Hepatocyte (in vitro differentiated cells): ENCODE data around the gene CMTM5.

Source experiments
- EZH2 ChIP-seq: fragments of 200-600 bp; sonication (generic); IDR thresholded peaks from 2 replicates; pipeline ENCODE4 v1.6.1; 2016; ENCODE audit warnings: antibody characterized with exemption, mild to moderate bottlenecking, borderline replicate concordance
- EZH2phosphoT487 ChIP-seq: fragments of 200-600 bp; sonication (generic); IDR thresholded peaks from one replicate; pipeline ENCODE4 v1.6.1; 2018; ENCODE audit warnings: antibody characterized with exemption, mild to moderate bottlenecking, low read depth, moderate library complexity; ENCODE audit not compliant: unreplicated experiment, severe bottlenecking
- TF ChIP-seq, protein P1 (sequence below): fragments of 200-600 bp; sonication (generic); IDR thresholded peaks from 2 replicates; pipeline ENCODE4 v1.5.1; 2016; ENCODE audit warnings: antibody characterized with exemption, mild to moderate bottlenecking; ENCODE audit not compliant: poor library complexity

DNA sequence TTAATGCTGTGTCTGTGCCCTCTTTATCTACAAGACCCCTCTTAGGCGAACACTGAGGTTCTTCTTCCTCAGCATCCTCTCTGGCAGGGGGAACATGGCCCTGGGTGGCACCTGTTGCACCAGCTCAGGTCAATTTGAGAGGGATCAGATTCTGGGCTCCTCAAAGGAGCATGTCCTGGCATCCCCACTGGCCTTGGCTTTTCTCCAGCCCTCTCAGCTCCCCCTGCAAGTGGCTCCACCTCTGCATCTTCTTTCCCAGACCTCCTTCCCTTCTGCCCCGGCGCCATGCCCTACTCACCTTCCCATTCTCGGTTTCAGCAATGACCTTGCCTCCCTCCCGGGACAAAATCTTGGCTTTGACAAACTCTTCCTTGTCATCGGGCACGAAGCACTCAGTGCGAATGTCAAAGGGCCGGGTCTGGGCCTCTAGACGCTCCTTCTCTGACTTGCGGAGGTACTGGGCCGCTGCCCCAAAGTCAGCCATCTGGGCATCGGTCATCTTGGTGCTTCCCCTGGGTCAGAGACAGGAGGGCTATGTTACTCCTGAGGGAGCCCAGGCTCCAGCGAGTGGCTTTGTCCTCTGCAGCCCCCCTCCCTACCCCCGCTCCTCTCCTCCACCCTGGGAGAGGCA, 30.0 kb downstream of the CMTM5 start:
- TF ChIP-seq EZH2 (no peak), EZH2phosphoT487 (no peak)
- TF ChIP-seq, protein P1, sequence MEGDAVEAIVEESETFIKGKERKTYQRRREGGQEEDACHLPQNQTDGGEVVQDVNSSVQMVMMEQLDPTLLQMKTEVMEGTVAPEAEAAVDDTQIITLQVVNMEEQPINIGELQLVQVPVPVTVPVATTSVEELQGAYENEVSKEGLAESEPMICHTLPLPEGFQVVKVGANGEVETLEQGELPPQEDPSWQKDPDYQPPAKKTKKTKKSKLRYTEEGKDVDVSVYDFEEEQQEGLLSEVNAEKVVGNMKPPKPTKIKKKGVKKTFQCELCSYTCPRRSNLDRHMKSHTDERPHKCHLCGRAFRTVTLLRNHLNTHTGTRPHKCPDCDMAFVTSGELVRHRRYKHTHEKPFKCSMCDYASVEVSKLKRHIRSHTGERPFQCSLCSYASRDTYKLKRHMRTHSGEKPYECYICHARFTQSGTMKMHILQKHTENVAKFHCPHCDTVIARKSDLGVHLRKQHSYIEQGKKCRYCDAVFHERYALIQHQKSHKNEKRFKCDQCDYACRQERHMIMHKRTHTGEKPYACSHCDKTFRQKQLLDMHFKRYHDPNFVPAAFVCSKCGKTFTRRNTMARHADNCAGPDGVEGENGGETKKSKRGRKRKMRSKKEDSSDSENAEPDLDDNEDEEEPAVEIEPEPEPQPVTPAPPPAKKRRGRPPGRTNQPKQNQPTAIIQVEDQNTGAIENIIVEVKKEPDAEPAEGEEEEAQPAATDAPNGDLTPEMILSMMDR = no peak
